ENCODE data around the gene CLK2.

- TF ChIP-seq CTCF (optimal IDR thresholded peaks at IDR 0.05 in 1 of 3, IDR thresholded peaks at IDR 0.05 in 1 of 3, conservative IDR thresholded peaks at IDR 0.05 in 1 of 3; ENCODE audit: extremely low read depth in 1 of 3, insufficient read depth in 2 of 3, low read length in 3 of 3), result no peak
- TF ChIP-seq EZH2 (IDR thresholded peaks at IDR 0.05; ENCODE audit: low read length), result no peak
Measured at GRCh38 chr1:155247667-155248553, 25.4 kb downstream of the CLK2 start.
